A375 (cell line): ENCODE data around the gene PIM2. TPM values are rescaled to one million over a fixed set of nuclear protein-coding genes. Genes with fewer than 3 reads are reported as not detected.

ENCODE experiments used
- small RNA-seq: library from RNA; depleted of rRNA; stranded (forward); fragments of <200 nt; gene quantifications from one replicate; pipeline ENCODE3, GENCODE V24; 2014
- total RNA-seq: library from RNA; depleted of rRNA; stranded (reverse); fragments of >200 nt; shearing (Covaris generic); gene quantifications from 2 replicates; pipeline ENCODE4 v1.2.3, GENCODE V29; 2014; rRNA removed

Gene PIM2
- total RNA-seq: 16.0 and 21.2 TPM in 2 replicates

DNA sequence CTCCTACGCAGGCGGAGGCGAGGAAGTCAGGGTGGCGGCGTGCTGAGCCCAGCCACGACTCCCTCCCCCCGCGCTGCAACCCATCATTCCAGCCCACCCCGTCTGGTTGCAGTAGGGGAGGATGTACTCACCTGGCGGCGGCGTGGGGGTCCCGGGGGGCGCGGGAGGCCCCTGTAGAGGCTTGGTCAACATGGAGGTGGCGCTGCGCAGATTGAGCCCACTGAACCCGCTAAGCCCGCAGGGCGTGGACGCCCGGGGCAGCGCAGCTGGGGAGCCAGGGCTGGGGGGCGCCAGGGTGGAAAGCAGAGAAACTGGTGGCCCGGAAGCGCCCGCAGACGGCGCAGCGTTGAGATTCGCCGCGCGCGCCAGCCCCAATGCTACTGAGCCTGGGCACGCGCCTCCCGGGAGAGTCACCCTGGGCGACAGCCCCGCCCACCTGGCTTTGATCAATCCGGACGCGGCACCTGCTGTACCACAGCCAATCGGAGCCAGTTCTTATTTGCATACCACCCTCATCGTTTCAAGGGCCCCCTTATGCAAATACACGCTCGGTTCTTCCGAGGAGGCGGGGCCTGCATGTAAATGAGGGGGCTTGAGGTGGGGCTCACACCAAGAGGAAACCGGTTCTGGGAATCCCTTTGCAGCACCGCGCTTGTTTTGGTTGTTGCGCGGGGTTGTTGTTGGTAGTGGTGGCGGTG lies at the start of gene PIM2:
Gene PIM2, minus strand, starts transcription at position 382 of the 698 bp plus-strand sequence. Its CDS starts 190 bp downstream, at position 192.

DNA sequence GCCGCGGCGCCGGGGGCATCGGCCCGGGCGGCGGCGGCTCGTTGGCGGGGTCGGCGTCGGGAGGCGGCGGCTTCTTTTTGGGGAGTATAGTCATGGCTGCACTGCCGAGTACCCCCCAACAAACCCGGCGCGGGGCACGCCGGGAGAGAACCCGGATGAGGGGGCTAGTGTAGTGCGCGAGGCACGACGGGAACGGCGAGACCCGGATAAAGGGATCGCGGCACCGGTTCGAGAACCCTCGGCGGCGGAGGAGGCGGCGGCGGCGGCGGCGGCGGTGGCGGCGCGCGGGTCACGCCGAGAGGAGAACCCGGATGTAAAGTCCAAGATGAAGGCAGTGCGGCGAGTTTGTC lies 38.6 kb upstream of the PIM2 start, which contains the start of gene OTUD5:
Gene OTUD5, minus strand, starts transcription at position 131 of the 350 bp plus-strand sequence. Its CDS starts 37 bp downstream, at position 94.

DNA sequence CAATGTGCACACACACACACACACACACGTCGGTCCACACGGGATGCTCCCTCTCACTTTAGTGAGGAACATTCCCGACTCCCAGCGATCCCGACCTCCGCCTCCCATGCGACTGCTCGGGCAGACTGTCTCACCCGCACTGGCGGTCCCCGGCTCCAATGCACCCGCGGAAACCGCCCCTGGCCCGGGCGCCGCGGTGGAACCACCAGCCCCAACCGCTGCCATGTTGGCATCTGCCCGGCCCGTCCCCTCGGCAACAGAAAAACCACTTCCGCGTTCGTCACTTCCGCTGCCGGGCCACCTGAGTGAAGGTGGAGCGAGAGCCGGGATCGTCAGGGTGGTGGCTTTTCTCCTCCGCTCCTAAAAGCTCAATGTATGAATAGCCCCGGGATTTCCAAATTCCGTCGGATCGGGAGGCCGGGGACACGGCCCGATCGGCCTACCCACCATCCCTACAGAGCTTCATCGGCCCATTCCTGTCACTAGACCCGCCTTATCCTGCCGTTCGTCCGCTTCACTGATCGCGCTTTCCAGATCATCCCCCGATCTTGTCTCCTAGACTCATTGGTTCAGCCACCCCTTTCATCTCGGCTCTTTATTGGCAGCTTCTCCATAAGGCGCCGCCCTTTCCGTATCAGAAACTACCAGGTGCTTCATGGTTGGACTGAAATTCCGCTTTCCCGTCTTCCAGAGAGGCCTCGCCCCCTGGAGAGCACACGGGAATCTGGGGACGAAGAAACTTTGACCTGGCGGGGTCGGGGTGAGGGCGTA lies 7.2 kb downstream of the PIM2 start, which contains the start of gene SLC35A2:
Gene SLC35A2, minus strand, starts transcription at position 235 of the 771 bp plus-strand sequence. Its CDS starts 10 bp downstream, at position 225.

DNA sequence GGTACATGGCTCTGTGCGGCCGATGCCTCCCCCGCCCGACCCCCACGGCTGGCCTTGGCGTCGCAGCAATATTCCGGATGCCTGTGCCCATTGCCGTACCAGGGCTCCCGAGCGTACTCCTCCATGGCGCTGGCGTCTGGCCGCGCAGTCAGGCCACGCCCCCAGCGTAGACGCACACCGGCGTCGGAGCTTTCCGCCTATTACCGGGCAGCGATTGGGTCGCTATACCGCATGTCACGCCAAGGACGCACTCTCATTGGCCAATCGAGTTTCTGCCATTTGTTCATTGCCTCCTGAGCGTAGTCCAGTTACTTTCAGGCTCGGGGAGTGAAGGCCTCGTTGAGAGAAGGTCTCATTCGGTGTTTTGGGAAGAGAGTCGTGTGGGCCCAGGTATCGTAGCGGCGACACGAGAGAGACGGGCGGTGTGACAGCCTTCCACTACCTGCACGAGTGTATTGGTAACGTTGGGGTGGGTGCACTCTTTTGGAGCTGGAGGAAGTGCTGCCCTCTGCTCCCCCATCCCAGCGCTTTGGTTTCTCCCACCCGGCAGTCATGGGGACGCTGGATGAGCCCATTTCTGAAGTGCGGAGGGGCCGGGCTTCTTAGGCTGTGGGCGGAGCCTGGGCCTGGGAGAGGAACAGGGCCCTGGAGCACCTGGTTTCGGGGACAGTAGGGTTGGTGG lies 21.1 kb downstream of the PIM2 start, which contains the start of the genes PQBP1 and TIMM17B:
Gene PQBP1, plus strand, starts transcription at position 306 of the 682 bp plus-strand sequence. CDS start 580 bp downstream, outside the sequence.
Gene TIMM17B, minus strand, starts transcription at position 144 of the 682 bp plus-strand sequence. Its CDS starts 19 bp downstream, at position 125.

Small RNAs within 50 kb of the gene (small RNA-seq; reads per million reads assigned to genes)
- not detected for gene RNU6-722P

Other genes with a start within 250 kb of the PIM2 start
- 0.69 and 1.6 TPM in 2 replicates for gene WAS, start 235.2 kb downstream of the PIM2 start, total RNA-seq
- 24.2 and 24.8 TPM in 2 replicates for gene SUV39H1, start 222.3 kb downstream of the PIM2 start, total RNA-seq
- gene GLOD5, start 157.3 kb downstream of the PIM2 start, total RNA-seq: not detected in 2 replicates
- gene GATA1, start 132.4 kb downstream of the PIM2 start, total RNA-seq: not detected in 2 replicates
- 52.6 and 53.5 TPM in 2 replicates for gene HDAC6, start 117.0 kb downstream of the PIM2 start, total RNA-seq
- not detected in 2 replicates for gene ERAS, start 92.5 kb downstream of the PIM2 start, total RNA-seq
- 0.94 and 2.3 TPM in 2 replicates for gene PCSK1N, start 83.4 kb downstream of the PIM2 start, total RNA-seq
- gene TIMM17B, start 21.3 kb downstream of the PIM2 start, total RNA-seq: 87.5 and 103 TPM in 2 replicates
- gene PQBP1, start 21.1 kb downstream of the PIM2 start, total RNA-seq: 169 and 185 TPM in 2 replicates
- 31.2 and 31.6 TPM in 2 replicates for gene SLC35A2, start 7.4 kb downstream of the PIM2 start, total RNA-seq
- 54.6 and 60.1 TPM in 2 replicates for gene OTUD5, start 38.6 kb upstream of the PIM2 start, total RNA-seq
- 0.30 and 0.96 TPM in 2 replicates for gene KCND1, start 52.8 kb upstream of the PIM2 start, total RNA-seq
- gene GRIPAP1, start 83.2 kb upstream of the PIM2 start, total RNA-seq: 44.3 and 49.3 TPM in 2 replicates
- gene TFE3, start 124.3 kb upstream of the PIM2 start, total RNA-seq: 41.4 and 48.1 TPM in 2 replicates
- gene CCDC120, start 140.0 kb upstream of the PIM2 start, total RNA-seq: 0.48 and 0.83 TPM in 2 replicates
- gene PRAF2, start 155.0 kb upstream of the PIM2 start, total RNA-seq: 17.2 and 19.5 TPM in 2 replicates
- gene WDR45, start 160.9 kb upstream of the PIM2 start, total RNA-seq: 132 and 139 TPM in 2 replicates
- 44.0 and 46.9 TPM in 2 replicates for gene GPKOW, start 204.7 kb upstream of the PIM2 start, total RNA-seq
- 3.5 and 6.1 TPM in 2 replicates for gene MAGIX, start 243.7 kb upstream of the PIM2 start, total RNA-seq